K562 (cell line): ENCODE measurements around the gene BICDL1. TPM values are rescaled to one million over a fixed set of nuclear protein-coding genes. Genes with fewer than 3 reads are reported as not detected.

Source experiments
- ATAC-seq: fragments of 200-7000 bp; cut with Tn5 transposase; 3 replicates; pipeline ENCODE4 v1.9.1; 2020; ENCODE audit warnings: moderate library complexity
- BruUV-seq: library from RNA; stranded (reverse); fragments of 400-500 nt; replicated peaks from 2 replicates; lab custom pipeline; 2021; lab: Mats Ljungman, UMichigan
- CTCF ChIA-PET: fragments of 300-600 bp; formaldehyde crosslinking; extraction: SDS; loops from one replicate; lab custom pipeline; 2021; ENCODE audit warnings: low intra/inter-chr PET ratio; lab: Yijun Ruan, JAX
- POLR2A ChIA-PET: fragments of 300-600, 350-650 bp; sonication (Branson Sonifier 250); formaldehyde crosslinking; extraction: SDS; loops from one replicate; lab custom pipeline; 2021; ENCODE audit warnings: antibody characterized with exemption, inconsistent platforms; lab: Yijun Ruan, JAX
- DNase-seq, 4 experiments: peaks; one replicate each; pipeline versions ENCODE4 v3.0.0 to v3.0.0-alpha.2; 2011 to 2018; ENCODE audit warnings: low spot score in 3 of 4, mixed read lengths in 3 of 4; ENCODE audit errors: extremely low read depth in 1 of 4
- FAIRE-seq: peaks from 2 replicates; lab custom pipeline; 2011; peaks lifted over from hg19 to GRCh38; lab: Jason Lieb, UNC
- H2AFZ ChIP-seq: 2 replicates; pipeline ENCODE4 v1.6.0; 2011; ENCODE audit warnings: low read depth, low read length, control low read depth, inconsistent platforms
- H3K27ac ChIP-seq: fragments of 200-600 bp; 3 replicates; pipeline ENCODE4 v1.8.0; 2011; ENCODE audit warnings: low read depth, mild to moderate bottlenecking, control low read depth, inconsistent platforms, low read length, moderate library complexity, mixed read lengths; ENCODE audit errors: extremely low read depth
- H3K27me3 ChIP-seq, 2 experiments: fragments of 300-600 bp in 1 of 2; 2 replicates in 1 of 2; 3 replicates in 1 of 2; pipeline versions ENCODE4 v1.6.0 to v1.8.0; 2011; ENCODE audit warnings: inconsistent platforms in 2 of 2, low read length in 2 of 2, mild to moderate bottlenecking in 1 of 2, mixed read lengths in 1 of 2, moderate library complexity in 1 of 2; ENCODE audit not compliant: control insufficient read depth in 2 of 2, insufficient read depth in 2 of 2
- H3K36me3 ChIP-seq: fragments of 300-600 bp; 3 replicates; pipeline ENCODE4 v1.8.0; 2011; ENCODE audit warnings: mild to moderate bottlenecking, low read length, inconsistent platforms; ENCODE audit not compliant: control insufficient read depth, insufficient read depth
- H3K4me1 ChIP-seq, 2 experiments: fragments of 200-600 bp in 1 of 2; replicated peaks in 1 of 2; 2 replicates in 1 of 2; 3 replicates in 1 of 2; pipeline versions ENCODE4 v1.5.1 to v1.8.0; 2011; ENCODE audit warnings: inconsistent platforms in 2 of 2, low read length in 2 of 2, mild to moderate bottlenecking in 1 of 2, mixed read lengths in 1 of 2, moderate library complexity in 1 of 2; ENCODE audit not compliant: control insufficient read depth in 2 of 2, insufficient read depth in 2 of 2
- H3K4me2 ChIP-seq: 2 replicates; pipeline ENCODE4 v1.6.1; 2011; ENCODE audit warnings: low read length, control low read depth, inconsistent platforms, mixed read lengths; ENCODE audit not compliant: insufficient read depth
- H3K4me3 ChIP-seq: fragments of 200-600 bp; sonication (generic), shearing (Covaris generic); 2 replicates; pipeline ENCODE4 v1.5.1; 2016; ENCODE audit warnings: control low read depth, inconsistent platforms
- H3K79me2 ChIP-seq: fragments of 200-600 bp; 3 replicates; pipeline ENCODE4 v1.8.0; 2011; ENCODE audit warnings: low read length, inconsistent platforms; ENCODE audit not compliant: control insufficient read depth, insufficient read depth
- H3K9ac ChIP-seq, 2 experiments: 2 replicates each; pipeline versions ENCODE4 v1.6.0 to v1.6.1; 2011; ENCODE audit warnings: low read depth in 2 of 2, low read length in 2 of 2, control low read depth in 1 of 2, inconsistent platforms in 1 of 2, mild to moderate bottlenecking in 1 of 2, mixed read lengths in 1 of 2; ENCODE audit not compliant: insufficient read depth in 1 of 2
- H3K9me1 ChIP-seq: one replicate; pipeline ENCODE4 v1.6.0; 2011; ENCODE audit warnings: inconsistent platforms, mild to moderate bottlenecking, low read length, moderate library complexity; ENCODE audit not compliant: control insufficient read depth, insufficient read depth
- H3K9me3 ChIP-seq: replicated peaks from 2 replicates; pipeline ENCODE4 v1.5.1; 2011; ENCODE audit warnings: low read depth, low read length, inconsistent platforms; ENCODE audit not compliant: control insufficient read depth, insufficient read depth
- H4K20me1 ChIP-seq: replicated peaks from 2 replicates; pipeline ENCODE4 v1.6.1; 2011; ENCODE audit warnings: low read length, inconsistent platforms, mixed read lengths; ENCODE audit not compliant: control insufficient read depth, insufficient read depth
- ATF3 ChIP-seq, 2 experiments: fragments of 450-650 bp in 1 of 2; sonication (generic) in 1 of 2; formaldehyde crosslinking in 1 of 2; IDR thresholded peaks in 1 of 2; conservative IDR thresholded peaks in 1 of 2; 2 replicates each; pipeline versions ENCODE4 v1.6.1 to v1.8.1; 2016 to 2023; ENCODE audit warnings: mild to moderate bottlenecking in 2 of 2, moderate library complexity in 2 of 2, inconsistent platforms in 1 of 2, missing genetic modification reagents in 1 of 2
- ATF4 ChIP-seq: fragments of 450-650 bp; formaldehyde crosslinking; IDR thresholded peaks from 2 replicates; pipeline ENCODE4 v1.4.0; 2022; ENCODE audit warnings: mild to moderate bottlenecking, moderate library complexity
- C11orf30 ChIP-seq: fragments of 450-650 bp; IDR thresholded peaks from 2 replicates; pipeline ENCODE4 v1.6.1; 2016; ENCODE audit warnings: low read depth, mild to moderate bottlenecking
- E2F1 ChIP-seq: sonication (generic); formaldehyde crosslinking; IDR thresholded peaks from 2 replicates; pipeline ENCODE4 v1.8.1; 2023; ENCODE audit warnings: mild to moderate bottlenecking, missing genetic modification reagents, moderate library complexity
- GTF2A2 ChIP-seq: IDR thresholded peaks from 2 replicates; pipeline ENCODE4 v1.6.1; 2016; ENCODE audit warnings: mild to moderate bottlenecking, missing genetic modification characterization, missing compliant biosample characterization
- HDGF ChIP-seq: fragments of 450-650 bp; IDR thresholded peaks from 2 replicates; pipeline ENCODE4 v1.6.1; 2016
- HNRNPH1 ChIP-seq: fragments of 200-400 bp; formaldehyde crosslinking; optimal IDR thresholded peaks from 2 replicates; pipeline ENCODE3; 2017; ENCODE audit warnings: low read depth, mild to moderate bottlenecking, low read length, moderate library complexity
- MECOM ChIP-seq: fragments of 250-450 bp; sonication (Bioruptor Pico); IDR thresholded peaks from 2 replicates; pipeline ENCODE4 v1.8.0; 2022; ENCODE audit warnings: inconsistent platforms
- MXI1 ChIP-seq: IDR thresholded peaks from 2 replicates; pipeline ENCODE4 v1.6.1; 2011; ENCODE audit warnings: low read depth, mild to moderate bottlenecking, improper control_type of control experiment, low read length
- PRMT5 ChIP-seq: sonication (generic); formaldehyde crosslinking; IDR thresholded peaks from 2 replicates; pipeline ENCODE4 v1.5.0; 2020; ENCODE audit warnings: missing genetic modification reagents
- SREBF2 ChIP-seq: sonication (generic); formaldehyde crosslinking; IDR thresholded peaks from 2 replicates; pipeline ENCODE4 v1.4.0; 2020; ENCODE audit warnings: mild to moderate bottlenecking, missing genetic modification reagents
- SRF ChIP-seq, 2 experiments: fragments of 250-450, 450-650 bp in 1 of 2; sonication (Bioruptor Pico) in 1 of 2; sonication (generic) in 1 of 2; formaldehyde crosslinking; IDR thresholded peaks; 2 replicates each; pipeline versions ENCODE4 v1.5.0 to v1.5.1; 2020 to 2022; ENCODE audit warnings: mild to moderate bottlenecking in 1 of 2, missing genetic modification reagents in 1 of 2
- SRSF3 ChIP-seq: fragments of 200-400 bp; formaldehyde crosslinking; IDR thresholded peaks from 2 replicates; pipeline ENCODE4 v1.6.1; 2016; ENCODE audit warnings: mild to moderate bottlenecking, low read length, moderate library complexity; ENCODE audit not compliant: insufficient read depth
- TFAM ChIP-seq: fragments of 250-450 bp; sonication (Bioruptor Pico); conservative IDR thresholded peaks from 2 replicates; pipeline ENCODE4 v1.5.0; 2021; ENCODE audit warnings: mild to moderate bottlenecking, moderate library complexity
- ZC3H4 ChIP-seq: sonication (generic); formaldehyde crosslinking; IDR thresholded peaks from 2 replicates; pipeline ENCODE4 v1.9.0; 2021; ENCODE audit warnings: missing genetic modification reagents, borderline replicate concordance
- ZNF263 ChIP-seq: sonication (generic); formaldehyde crosslinking; IDR thresholded peaks from 2 replicates; pipeline ENCODE4 v1.8.0; 2022; ENCODE audit warnings: mild to moderate bottlenecking, missing genetic modification reagents, borderline replicate concordance
- ZNF395 ChIP-seq: fragments of 200-800 bp; sonication (Bioruptor generic); IDR thresholded peaks from 2 replicates; pipeline ENCODE4 v1.6.1; 2017; ENCODE audit warnings: missing genetic modification characterization, missing compliant biosample characterization
- ZNF79 ChIP-seq: fragments of 250-450 bp; sonication (Bioruptor Pico); IDR thresholded peaks from 2 replicates; pipeline ENCODE4 v1.4.0; 2020; ENCODE audit warnings: low read depth, mild to moderate bottlenecking, moderate library complexity
- ZNF830 ChIP-seq: fragments of 250-450 bp; sonication (Bioruptor Pico); IDR thresholded peaks from 2 replicates; pipeline ENCODE4 v1.5.0; 2021; ENCODE audit warnings: mild to moderate bottlenecking
- WGBS: fragments of 100-300 bp; shearing (Covaris generic); methylation state at CpG from one replicate; pipeline ENCODE4 v1.1.6; 2016; ENCODE audit warnings: low coverage, mixed read lengths; ENCODE audit not compliant: insufficient coverage; ENCODE audit errors: missing lambda C conversion rate; 5-methylcytosine and 5-hydroxymethylcytosine counted together
- in situ Hi-C: fragments of 300-500 bp; cut with MboI; formaldehyde crosslinking; loops from 4 replicates; pipeline ENCODE4 v1.15.0; 2018; ENCODE audit warnings: inconsistent platforms, mixed read lengths
- intact Hi-C: fragments of 100-400 bp; cut with micrococcal nuclease; formaldehyde crosslinking; loops from 2 replicates; pipeline ENCODE4 v1.14.2; 2022
- polyA plus RNA-seq, 8 experiments: library from polyadenylated mRNA; depleted of rRNA in 4 of 8; stranded (reverse) in 5 of 8; unstranded in 3 of 8; fragments of >200 nt; fragmentation: Nextera tagmentation in 2 of 8; fragmentation: Illumina TruSeq in 1 of 8; extraction: Ambion mirVana in 2 of 8; extraction: Trizol in 1 of 8; gene quantifications; 2 replicates each; pipeline versions ENCODE4 v1.2.1 to v1.2.3, GENCODE V29; 2011 to 2014; ENCODE audit warnings: inconsistent platforms in 1 of 8, missing spikeins in 1 of 8
- total RNA-seq, 7 experiments: library from RNA; depleted of rRNA in 6 of 7; stranded (reverse); fragments of >200 nt in 6 of 7; fragmentation: Illumina TruSeq in 2 of 7; extraction: Trizol in 2 of 7; gene quantifications; 2 replicates each; pipeline versions ENCODE4 v1.2.1 to v1.2.3, GENCODE V29; 2011 to 2021; ENCODE audit warnings: low replicate concordance in 1 of 7

Gene BICDL1
- total and polyA plus RNA-seq, 9 of the 15 experiments (the other 6 are each of a cell fraction or from before 2014, with no cell fraction given) = 0.06 to 2.0 (median 0.58) TPM

DNA sequence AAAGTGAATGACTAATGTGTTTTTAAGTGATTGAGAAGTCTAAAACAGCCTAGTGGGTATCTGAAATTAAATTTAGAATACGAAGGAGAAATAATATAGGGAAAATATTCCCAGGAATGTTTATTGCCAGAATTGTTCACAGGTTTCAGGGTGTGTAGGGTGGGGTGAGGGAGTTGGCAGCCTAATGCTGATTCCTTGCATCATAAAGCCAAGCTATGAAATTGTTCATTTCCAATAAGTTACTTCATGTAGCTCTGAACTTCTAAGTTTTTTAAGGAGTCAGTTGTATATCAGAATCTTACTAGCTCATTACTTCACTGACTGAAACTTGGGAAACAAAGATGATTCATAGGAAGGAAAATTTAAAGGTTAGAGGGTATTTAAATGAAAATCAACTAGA is 71.2 kb downstream of the BICDL1 start (continued):
- TF ChIP-seq ZNF830 (CRISPR knock-in tag) (no peak), PRMT5 (CRISPR knock-in tag) (no peak), ATF3 (IDR thresholded peaks at IDR 0.05) (no peak), ATF3 (CRISPR knock-in tag; conservative IDR thresholded peaks at IDR 0.05) (no peak), TFAM (no peak)

- DNase-seq (no peak), FAIRE-seq (no peak), ATAC-seq (no peak)
- H3K9ac ChIP-seq = no peak overlapping the region
- H3K79me2 ChIP-seq = no peaks in the 10 kb centered on the region
- no peak overlapping the region for H3K27ac ChIP-seq
- ChIA-PET POLR2A (no interaction called here), CTCF (no interaction called here)
- no peak overlapping the region for H2AFZ ChIP-seq
- no peak overlapping the region for H3K4me2 ChIP-seq
- WGBS = 5% methylated on average over 5 of the region's 5 CpGs
- peaks cover 0 to 3% of the 10 kb centered on the region in 2 experiments; a peak in 1 of 5 replicates for H3K4me1 ChIP-seq
- H3K27me3 ChIP-seq = peaks cover 48 to 70% of the 10 kb centered on the region in 2 experiments
- BruUV-seq = no TSS peak
- peaks cover 3% of the 10 kb centered on the region for H3K9me1 ChIP-seq
- in situ Hi-C loops (no loop called here), intact Hi-C loops (no loop called here)
- H3K36me3 ChIP-seq = no peaks in the 10 kb centered on the region
- no peak overlapping the region for H3K4me3 ChIP-seq
- H4K20me1 ChIP-seq = no peaks in the 10 kb centered on the region; the same call in 1 of the 2 replicates
- H3K9me3 ChIP-seq = no peaks in the 10 kb centered on the region
- TF ChIP-seq HNRNPH1 (no peak), SRF (CRISPR knock-in tag; IDR thresholded peaks at IDR 0.05) (no peak), SREBF2 (CRISPR knock-in tag) (no peak), ZNF79 (no peak), SRSF3 (no peak), ATF4 (CRISPR knock-in tag) (no peak), C11orf30 (no peak), GTF2A2 (no peak), MECOM (CRISPR knock-in tag) (no peak), E2F1 (CRISPR knock-in tag) (no peak), ZC3H4 (no peak), HDGF (no peak), MXI1 (no peak), ZNF395 (CRISPR knock-in tag) (no peak), ZNF263 (CRISPR knock-in tag) (no peak)
Observed at GRCh38 chr12:120060717-120061116, 71.7 kb downstream of the BICDL1 start.
